Measurements from ENCODE around the gene AVEN. TPM values are rescaled to one million over a fixed set of nuclear protein-coding genes. Genes with fewer than 3 reads are reported as not detected.
A peak's percentile ranks its signal among the peaks of the same experiment; 100 is the strongest.

AVEN gene
- total and polyA plus RNA-seq, 11 donors = 16.3 to 37.1 (median 21.0) TPM

GRCh38 chr15:33963831-33964664 lies 75.0 kb downstream of the AVEN start:
- Histone ChIP-seq H3K36me3 (no peaks in the 10 kb centered on the region), H3K4me1 (peaks cover 0 to 6% (median 0%) of the 10 kb centered on the region in 12 donors), H3K27ac (no peak overlapping the region), H3K4me3 (no peak overlapping the region), H3K27me3 (no peaks in the 10 kb centered on the region), H3K9me3 (no peaks in the 10 kb centered on the region)
- DNase-seq (no peak), ATAC-seq (no peak)
- WGBS, 4 donors = 61 to 64% (median 61%) methylated on average over 8 of the region's 8 CpGs
- intact Hi-C loops (cut with DNase I) = loop anchor here in 8 of 10 donors (5.0 to 10.0 kb wide), 2 partner anchors 227 to 229 kb away; no protein-coding TSS in a partner anchor
- TF ChIP-seq CTCF (IDR thresholded peaks at IDR 0.05) (peak; percentile 34 to 68 (median 50)), POLR2A (IDR thresholded peaks at IDR 0.05) (no peak)

- no peak for ATAC-seq
These were observed 78.5 kb downstream of the AVEN start for GRCh38 chr15:33960549-33960935.

GRCh38 chr15:33959844-33960548 lies 79.0 kb downstream of the AVEN start:
- H3K4me3 ChIP-seq = no peak overlapping the region
- TF ChIP-seq POLR2A (IDR thresholded peaks at IDR 0.05) = no peak
- TF ChIP-seq CTCF (IDR thresholded peaks at IDR 0.05) = no peak
- no peak overlapping the region for H3K27ac ChIP-seq
- intact Hi-C loops (cut with DNase I) = loop anchor here in 8 of 10 donors (5.0 to 10.0 kb wide), 2 partner anchors 223 to 225 kb away; no protein-coding TSS in a partner anchor
- ATAC-seq = no peak
- no peaks in the 10 kb centered on the region for H3K9me3 ChIP-seq
- peaks cover 0 to 4% (median 0%) of the 10 kb centered on the region in 12 donors for H3K4me1 ChIP-seq
- no peak for DNase-seq
- no peaks in the 10 kb centered on the region for H3K36me3 ChIP-seq
- H3K27me3 ChIP-seq = no peaks in the 10 kb centered on the region
- 86 to 91% (median 90%) methylated on average over 7 of the region's 7 CpGs for WGBS, 4 donors

More at GRCh38 chr15:33960549-33960935, 78.5 kb downstream of the AVEN start:
- WGBS, 4 donors = 58 to 71% (median 62%) methylated on average over 3 of the region's 3 CpGs
- Histone ChIP-seq H3K4me1 (peaks cover 0 to 4% (median 0%) of the 10 kb centered on the region in 12 donors), H3K27ac (no peak overlapping the region), H3K4me3 (no peak overlapping the region), H3K36me3 (no peaks in the 10 kb centered on the region), H3K9me3 (no peaks in the 10 kb centered on the region), H3K27me3 (no peaks in the 10 kb centered on the region)
- intact Hi-C loops (cut with DNase I) = loop anchor here in 8 of 10 donors (5.0 to 10.0 kb wide), 2 partner anchors 223 to 226 kb away; no protein-coding TSS in a partner anchor
- no peak for DNase-seq
- TF ChIP-seq POLR2A (IDR thresholded peaks at IDR 0.05) (no peak), CTCF (IDR thresholded peaks at IDR 0.05) (no peak)

- DNase-seq (no peak), ATAC-seq (no peak)
- 24 to 51% (median 43%) methylated on average over 1 of the region's 1 CpG for WGBS, 4 donors
- TF ChIP-seq CTCF (IDR thresholded peaks at IDR 0.05) (no peak), POLR2A (IDR thresholded peaks at IDR 0.05) (no peak)
- intact Hi-C loops (cut with DNase I) = no loop called here
- H3K27ac ChIP-seq = no peak overlapping the region
- no peak overlapping the region for H3K4me3 ChIP-seq
- H3K27me3 ChIP-seq = no peaks in the 10 kb centered on the region
- peaks cover 0 to 4% (median 0%) of the 10 kb centered on the region in 12 donors for H3K4me1 ChIP-seq
- H3K9me3 ChIP-seq = peaks cover 0 to 10% (median 0%) of the 10 kb centered on the region in 12 donors
- H3K36me3 ChIP-seq = no peaks in the 10 kb centered on the region
These were observed 82.6 kb downstream of the AVEN start for GRCh38 chr15:33956397-33956796.

Measured in heart left ventricle (tissue), 16 donors.